ENCODE results near the gene EIF2AK2.
A peak's percentile ranks its signal among the peaks of the same experiment; 100 is the strongest.

The EIF2AK2 gene

DNA sequence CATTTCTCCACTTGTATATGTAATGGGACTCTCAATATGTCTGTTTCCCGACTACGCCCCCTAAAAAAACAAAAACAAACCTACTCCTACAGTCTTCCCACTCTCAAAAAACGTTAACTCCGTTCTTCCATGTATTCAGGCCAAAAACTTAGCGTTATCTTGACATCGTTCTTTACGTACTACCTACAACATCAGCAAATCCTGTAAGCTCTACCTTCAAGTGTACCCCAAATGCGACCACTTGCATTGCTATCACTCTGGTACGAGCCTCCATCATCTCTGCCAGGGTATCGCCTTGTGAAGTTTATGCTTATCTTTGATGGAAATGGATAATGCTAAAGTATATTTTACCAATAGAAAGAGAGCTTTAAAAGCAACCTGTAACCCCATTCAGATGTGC, 72.0 kb downstream of the EIF2AK2 start:
- no peak for TF ChIP-seq SPI1 (IDR thresholded peaks at IDR 0.05; ENCODE audit: borderline replicate concordance, low read depth)
- no peak for TF ChIP-seq REST (IDR thresholded peaks at IDR 0.05; ENCODE audit: insufficient replicate concordance, low read depth)
- TF ChIP-seq GABPA (IDR thresholded peaks at IDR 0.05; ENCODE audit: low read depth): no peak
- TF ChIP-seq, protein P1, sequence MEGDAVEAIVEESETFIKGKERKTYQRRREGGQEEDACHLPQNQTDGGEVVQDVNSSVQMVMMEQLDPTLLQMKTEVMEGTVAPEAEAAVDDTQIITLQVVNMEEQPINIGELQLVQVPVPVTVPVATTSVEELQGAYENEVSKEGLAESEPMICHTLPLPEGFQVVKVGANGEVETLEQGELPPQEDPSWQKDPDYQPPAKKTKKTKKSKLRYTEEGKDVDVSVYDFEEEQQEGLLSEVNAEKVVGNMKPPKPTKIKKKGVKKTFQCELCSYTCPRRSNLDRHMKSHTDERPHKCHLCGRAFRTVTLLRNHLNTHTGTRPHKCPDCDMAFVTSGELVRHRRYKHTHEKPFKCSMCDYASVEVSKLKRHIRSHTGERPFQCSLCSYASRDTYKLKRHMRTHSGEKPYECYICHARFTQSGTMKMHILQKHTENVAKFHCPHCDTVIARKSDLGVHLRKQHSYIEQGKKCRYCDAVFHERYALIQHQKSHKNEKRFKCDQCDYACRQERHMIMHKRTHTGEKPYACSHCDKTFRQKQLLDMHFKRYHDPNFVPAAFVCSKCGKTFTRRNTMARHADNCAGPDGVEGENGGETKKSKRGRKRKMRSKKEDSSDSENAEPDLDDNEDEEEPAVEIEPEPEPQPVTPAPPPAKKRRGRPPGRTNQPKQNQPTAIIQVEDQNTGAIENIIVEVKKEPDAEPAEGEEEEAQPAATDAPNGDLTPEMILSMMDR (IDR thresholded peaks at IDR 0.05; ENCODE audit: insufficient read depth, low read length): no peak
- no peak for TF ChIP-seq POLR2AphosphoS5 (IDR thresholded peaks at IDR 0.05; ENCODE audit: low read depth)
- H3K27ac ChIP-seq (replicated peaks): peak overlapping the region; percentile 69
- no peak for DNase-seq (ENCODE audit: low read depth in 1 of 2, low spot score in 1 of 2)
- H3K27me3 ChIP-seq (ENCODE audit: insufficient read depth, poor library complexity, severe bottlenecking): no peaks in the 10 kb centered on the region
- peak overlapping the region; percentile 80 for H3K4me3 ChIP-seq (replicated peaks; ENCODE audit: insufficient read depth, low read length)

DNA sequence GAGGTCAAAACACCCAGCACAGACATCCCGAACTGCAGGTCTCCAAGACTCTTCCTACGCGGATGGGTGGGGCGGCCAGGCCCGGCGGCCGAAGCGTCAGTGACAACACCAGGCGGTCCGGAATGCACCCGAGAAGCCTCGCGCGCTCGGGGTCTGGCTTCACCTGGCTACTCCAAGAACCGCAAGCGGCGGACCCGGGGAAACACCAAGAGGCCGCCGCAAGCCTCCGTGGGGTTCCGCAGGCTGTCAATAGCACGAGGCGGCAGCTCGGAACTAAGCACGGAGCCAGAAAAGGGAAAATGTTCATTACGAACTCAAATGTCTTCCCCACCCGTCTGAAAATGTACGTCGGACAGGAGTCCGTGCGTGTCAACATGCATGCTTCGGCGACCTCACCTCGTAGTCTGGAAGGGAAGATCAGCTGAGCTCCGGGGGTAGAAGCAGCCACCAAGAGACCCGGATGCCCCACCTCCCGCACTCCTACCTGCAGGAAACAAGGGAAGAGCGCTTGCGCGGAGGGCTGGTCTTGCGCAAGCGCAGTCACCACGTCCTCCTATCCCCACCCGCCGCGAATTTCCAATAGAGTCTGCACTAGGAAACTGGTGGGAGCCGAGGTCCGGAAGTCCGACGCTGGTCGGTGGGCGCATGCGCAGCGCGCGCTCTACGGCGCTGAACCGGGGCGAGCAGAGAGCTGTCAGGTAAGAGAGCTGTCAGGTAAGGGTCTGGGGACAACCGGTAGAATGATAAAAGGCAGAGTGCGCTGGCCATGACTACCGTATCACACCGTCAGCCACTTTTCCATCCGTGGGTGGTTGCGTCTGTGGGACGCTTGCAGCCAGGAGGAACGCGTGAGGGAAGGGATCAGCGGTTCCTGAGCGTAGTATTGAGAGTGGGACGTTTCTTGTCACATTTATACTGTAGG, 72.6 kb downstream of the EIF2AK2 start, which contains the start of the genes GPATCH11 and HEATR5B:
GPATCH11 (plus strand) TSS at position 646 of the 922 bp plus-strand sequence. CDS start 3,864 bp downstream, outside the sequence.
HEATR5B (minus strand) TSS at position 500 of the 922 bp plus-strand sequence. CDS start 958 bp downstream, outside the sequence.
- H3K27ac ChIP-seq (replicated peaks): peak within 1 kb of the TSS; percentile 69

More for the DNA sequence above, 72.6 kb downstream of the EIF2AK2 start, which contains the start of the genes GPATCH11 and HEATR5B:
- Histone ChIP-seq H3K4me3 (replicated peaks; ENCODE audit: insufficient read depth, low read length) (peak within 1 kb of the TSS; percentile 80), H3K27me3 (ENCODE audit: insufficient read depth, poor library complexity, severe bottlenecking) (no peaks in the 10 kb centered on the region)
- peak; percentile 93 to 95 for DNase-seq (ENCODE audit: low read depth in 1 of 2, low spot score in 1 of 2)
- TF ChIP-seq REST (IDR thresholded peaks at IDR 0.05; ENCODE audit: insufficient replicate concordance, low read depth) (no peak), GABPA (IDR thresholded peaks at IDR 0.05; ENCODE audit: low read depth) (no peak), SPI1 (IDR thresholded peaks at IDR 0.05; ENCODE audit: borderline replicate concordance, low read depth) (0 out of 2 replicates have a peak, but pooled peaks have one; percentile 1), POLR2AphosphoS5 (IDR thresholded peaks at IDR 0.05; ENCODE audit: low read depth) (peak; percentile 63)
- TF ChIP-seq, protein P1 (IDR thresholded peaks at IDR 0.05; ENCODE audit: insufficient read depth, low read length): no peak
